Right lobe of liver (tissue), 6 donors: ENCODE data around the gene GMDS. TPM values are rescaled to one million over a fixed set of nuclear protein-coding genes. Genes with fewer than 3 reads are reported as not detected.
A peak's percentile ranks its signal among the peaks of the same experiment; 100 is the strongest.

Source experiments
- ATAC-seq, 4 donors: fragments of 200-7000 bp; cut with Tn5 transposase; one replicate each; pipeline ENCODE4 v1.9.1; 2020; ENCODE audit warnings: mild to moderate bottlenecking in 4 of 4, moderate library complexity in 4 of 4
- DNase-seq, 3 donors: peaks; one replicate each; pipeline ENCODE4 v3.0.0-alpha.2; 2020
- H3K27ac ChIP-seq, 3 donors: fragments of 200-600 bp; one replicate each; pipeline ENCODE4 v1.8.0; 2022
- H3K27me3 ChIP-seq, 2 donors: fragments of 200-600 bp; one replicate each; pipeline ENCODE4 v1.8.0; 2022
- H3K36me3 ChIP-seq, 4 donors: fragments of 200-600 bp; sonication (generic) in 1 of 4; one replicate each; pipeline versions ENCODE4 v1.5.1 to v1.8.0; 2017 to 2022; ENCODE audit warnings: control low read depth in 1 of 4
- H3K4me1 ChIP-seq, 4 donors: fragments of 200-600 bp; sonication (generic) in 1 of 4; one replicate each; pipeline versions ENCODE4 v1.5.1 to v1.8.0; 2017 to 2022; ENCODE audit warnings: control low read depth in 1 of 4
- H3K4me3 ChIP-seq, 3 donors: fragments of 200-600 bp; one replicate each; pipeline ENCODE4 v1.8.0; 2022
- H3K9me3 ChIP-seq, 4 donors: fragments of 200-600 bp; sonication (generic) in 1 of 4; one replicate each; pipeline versions ENCODE4 v1.5.1 to v1.8.0; 2017 to 2022; ENCODE audit warnings: control low read depth in 1 of 4
- POLR2A ChIP-seq: fragments of 450-650 bp; IDR thresholded peaks from one replicate; pipeline ENCODE4 v1.6.1; 2017; ENCODE audit warnings: antibody characterized with exemption, mild to moderate bottlenecking
- WGBS: methylation state at CpG from one replicate; pipeline ENCODE4 v1.1.6; 2018; ENCODE audit warnings: low coverage, low lambda C conversion rate; ENCODE audit not compliant: insufficient coverage; ENCODE audit errors: missing lambda C conversion rate; 5-methylcytosine and 5-hydroxymethylcytosine counted together
- intact Hi-C, 2 donors: fragments of 100-400 bp; cut with DNase I; formaldehyde crosslinking; loops; one replicate each; pipeline versions ENCODE4 v1.11.2 to v1.14.1; 2022
- total RNA-seq, 6 experiments: library from RNA; depleted of rRNA in 2 of 6; stranded (reverse); fragments of >200 nt in 2 of 6; fragmentation: NEBNext Ultra II Directional in 3 of 6; extraction: Animal tissue kit (Norgen Biotek cat#: 25700) in 3 of 6; gene quantifications; one replicate each; pipeline versions ENCODE4 v1.1.0 to v1.2.4, GENCODE V29; 2016 to 2023
- TF ChIP-seq, protein P1 (sequence below), 4 donors: fragments of 200-600 bp in 3 of 4; fragments of 450-650 bp in 1 of 4; IDR thresholded peaks; one replicate each; pipeline versions ENCODE4 v1.5.1 to v1.8.0; 2016 to 2022; ENCODE audit warnings: antibody characterized with exemption in 4 of 4, mild to moderate bottlenecking in 2 of 4
- donor health status: DM: no; HTN: yes; CAD: no.
- donor health status: DM: no; HTN: no; CAD: no.
- donor health status: DM: no; HTN: no; CAD: no.
- donor health status: DM: no; HTN: yes; CAD: no.
- donor health status: DM: no; HTN: yes; CAD: no.

GMDS gene
- total RNA-seq, 6 experiments from 2014 or later: 15.9 to 34.4 (median 23.4) TPM

DNA sequence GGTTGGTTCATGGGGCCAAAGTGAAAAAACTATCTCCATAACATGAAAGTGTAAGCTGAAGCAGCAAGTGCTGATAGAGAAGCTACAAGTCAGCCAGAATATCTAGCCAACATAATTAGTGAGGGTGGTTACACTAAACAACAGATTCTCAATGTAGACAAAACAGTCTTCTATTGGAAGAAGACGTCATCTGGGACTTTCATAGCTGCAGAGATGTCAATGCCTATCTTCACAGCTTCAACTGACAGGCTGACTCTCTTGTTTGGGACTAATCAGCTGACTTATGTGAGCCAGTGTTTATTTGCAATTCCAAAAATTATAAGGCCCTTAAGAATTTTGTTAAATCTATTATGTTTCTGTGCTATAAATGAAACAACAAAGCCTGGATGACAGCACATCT lies 63.2 kb downstream of the GMDS start:
- Histone ChIP-seq H3K27ac (no peak overlapping the region), H3K4me1 (no peaks in the 10 kb centered on the region), H3K9me3 (no peaks in the 10 kb centered on the region), H3K36me3 (no peaks in the 10 kb centered on the region), H3K27me3 (no peaks in the 10 kb centered on the region), H3K4me3 (no peak overlapping the region)
- intact Hi-C loops: no loop called here
- DNase-seq: no peak
- ATAC-seq: no peak
- TF ChIP-seq, protein P1, sequence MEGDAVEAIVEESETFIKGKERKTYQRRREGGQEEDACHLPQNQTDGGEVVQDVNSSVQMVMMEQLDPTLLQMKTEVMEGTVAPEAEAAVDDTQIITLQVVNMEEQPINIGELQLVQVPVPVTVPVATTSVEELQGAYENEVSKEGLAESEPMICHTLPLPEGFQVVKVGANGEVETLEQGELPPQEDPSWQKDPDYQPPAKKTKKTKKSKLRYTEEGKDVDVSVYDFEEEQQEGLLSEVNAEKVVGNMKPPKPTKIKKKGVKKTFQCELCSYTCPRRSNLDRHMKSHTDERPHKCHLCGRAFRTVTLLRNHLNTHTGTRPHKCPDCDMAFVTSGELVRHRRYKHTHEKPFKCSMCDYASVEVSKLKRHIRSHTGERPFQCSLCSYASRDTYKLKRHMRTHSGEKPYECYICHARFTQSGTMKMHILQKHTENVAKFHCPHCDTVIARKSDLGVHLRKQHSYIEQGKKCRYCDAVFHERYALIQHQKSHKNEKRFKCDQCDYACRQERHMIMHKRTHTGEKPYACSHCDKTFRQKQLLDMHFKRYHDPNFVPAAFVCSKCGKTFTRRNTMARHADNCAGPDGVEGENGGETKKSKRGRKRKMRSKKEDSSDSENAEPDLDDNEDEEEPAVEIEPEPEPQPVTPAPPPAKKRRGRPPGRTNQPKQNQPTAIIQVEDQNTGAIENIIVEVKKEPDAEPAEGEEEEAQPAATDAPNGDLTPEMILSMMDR (IDR thresholded peaks at IDR 0.05): no peak
- TF ChIP-seq POLR2A: no peak
- WGBS: 100% methylated on average over 1 of the region's 1 CpG

DNA sequence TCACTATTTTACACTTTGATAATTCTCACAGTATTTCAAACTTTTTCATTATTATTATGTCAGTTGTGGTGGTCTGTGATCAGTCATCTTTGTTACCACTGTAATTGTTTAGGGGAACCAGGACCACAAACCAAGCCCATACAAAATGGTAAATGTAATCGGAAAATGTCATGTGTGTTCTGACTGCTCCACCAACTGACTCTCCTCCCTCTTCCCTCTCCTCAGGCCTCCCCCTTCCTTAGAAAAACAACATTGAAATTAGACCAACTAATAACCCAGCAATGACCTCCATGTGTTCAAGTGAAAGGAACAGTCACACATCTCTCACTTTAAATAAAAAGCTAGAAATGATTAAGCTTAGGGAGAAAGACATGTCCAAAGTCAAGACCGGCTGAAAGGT lies 63.8 kb downstream of the GMDS start:
- DNase-seq: no peak
- no peak overlapping the region for H3K4me3 ChIP-seq
- H3K27me3 ChIP-seq: no peaks in the 10 kb centered on the region
- no peaks in the 10 kb centered on the region for H3K9me3 ChIP-seq
- H3K4me1 ChIP-seq: no peaks in the 10 kb centered on the region
- WGBS: 85% methylated on average over 2 of the region's 2 CpGs
- intact Hi-C loops: no loop called here
- ATAC-seq: no peak
- H3K36me3 ChIP-seq: no peaks in the 10 kb centered on the region
- no peak overlapping the region for H3K27ac ChIP-seq
- TF ChIP-seq POLR2A: no peak
- TF ChIP-seq, protein P1 (IDR thresholded peaks at IDR 0.05): no peak

DNA sequence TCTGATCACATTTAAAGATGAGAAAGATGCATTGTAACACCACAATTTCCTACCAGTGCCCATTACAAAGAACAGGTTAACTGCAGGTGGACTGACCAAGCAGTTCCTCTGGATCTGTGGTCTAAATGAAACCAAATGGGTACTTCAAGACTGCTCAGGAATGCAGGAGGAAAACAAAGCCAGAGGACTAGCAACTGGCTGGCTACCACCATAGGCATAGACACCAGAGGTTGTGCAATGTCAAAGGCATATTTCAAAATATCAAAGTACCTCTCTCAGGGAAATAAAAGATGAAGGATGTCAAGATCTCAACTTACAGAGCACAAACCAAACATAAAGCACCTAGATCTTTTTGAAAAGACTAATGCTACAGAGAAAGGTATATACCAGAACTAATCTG lies 65.5 kb downstream of the GMDS start:
- Histone ChIP-seq H3K4me1 (no peaks in the 10 kb centered on the region), H3K27me3 (no peaks in the 10 kb centered on the region), H3K4me3 (no peak overlapping the region), H3K27ac (no peak overlapping the region), H3K36me3 (no peaks in the 10 kb centered on the region), H3K9me3 (no peaks in the 10 kb centered on the region)
- TF ChIP-seq POLR2A: no peak
- TF ChIP-seq, protein P1 (IDR thresholded peaks at IDR 0.05): no peak
- intact Hi-C loops: no loop called here
- DNase-seq (no peak), ATAC-seq (peak in 3 of 4 donors; percentile 37 to 47 (median 43))

DNA sequence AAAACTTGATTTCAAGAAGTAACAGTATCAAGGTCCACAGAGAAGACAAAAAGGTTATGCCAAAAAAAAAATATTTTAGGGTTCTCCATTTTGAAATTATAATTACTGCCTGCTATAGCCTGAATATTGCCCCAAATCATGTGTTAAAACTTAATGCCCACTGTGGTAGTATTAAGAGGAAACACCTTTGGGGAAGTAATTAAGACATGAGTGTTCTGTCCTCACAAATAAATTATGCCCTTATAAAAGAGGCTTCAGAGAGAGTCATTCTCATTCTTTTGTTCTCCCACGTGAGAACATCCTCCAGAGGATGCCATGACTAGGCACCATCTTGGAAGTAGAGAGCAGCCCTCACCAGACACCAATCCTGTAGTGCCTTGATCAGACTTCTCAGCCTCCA lies 66.2 kb downstream of the GMDS start:
- no peak for DNase-seq
- no peaks in the 10 kb centered on the region for H3K4me1 ChIP-seq
- H3K27ac ChIP-seq: no peak overlapping the region
- no peak overlapping the region for H3K4me3 ChIP-seq
- WGBS: 55% methylated on average over 1 of the region's 1 CpG
- intact Hi-C loops: no loop called here
- ATAC-seq: no peak
- no peaks in the 10 kb centered on the region for H3K36me3 ChIP-seq
- no peaks in the 10 kb centered on the region for H3K9me3 ChIP-seq
- no peaks in the 10 kb centered on the region for H3K27me3 ChIP-seq
- TF ChIP-seq, protein P1 (IDR thresholded peaks at IDR 0.05): no peak
- no peak for TF ChIP-seq POLR2A

DNA sequence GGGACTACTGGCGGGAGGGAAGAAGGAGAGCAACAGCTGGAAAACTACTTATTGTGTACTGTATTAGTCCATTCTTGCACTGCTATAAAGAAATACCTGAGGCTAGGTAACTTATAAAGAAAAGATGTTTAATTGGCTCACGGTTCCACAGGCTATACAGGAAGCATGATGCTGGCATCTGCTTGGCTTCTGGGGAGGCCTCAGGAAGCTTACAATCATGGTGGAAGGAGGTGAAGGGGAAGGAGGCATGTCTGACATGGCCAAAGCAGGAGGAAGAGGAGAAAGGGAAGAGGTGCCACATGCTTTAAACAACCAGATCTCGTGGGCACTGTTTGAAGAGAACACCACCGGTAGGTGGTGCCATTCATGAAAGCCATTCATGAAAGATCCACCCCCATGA lies 67.3 kb downstream of the GMDS start:
- ATAC-seq: no peak
- no peak overlapping the region for H3K27ac ChIP-seq
- no peak overlapping the region for H3K4me3 ChIP-seq
- no peak for DNase-seq
- intact Hi-C loops: no loop called here
- no peaks in the 10 kb centered on the region for H3K4me1 ChIP-seq
- H3K36me3 ChIP-seq: no peaks in the 10 kb centered on the region
- H3K27me3 ChIP-seq: no peaks in the 10 kb centered on the region
- H3K9me3 ChIP-seq: no peaks in the 10 kb centered on the region
- TF ChIP-seq, protein P1 (IDR thresholded peaks at IDR 0.05): no peak
- TF ChIP-seq POLR2A: no peak
- WGBS: 93% methylated on average over 4 of the region's 4 CpGs
